Measurements from ENCODE around the gene RAPGEF1.

DNA sequence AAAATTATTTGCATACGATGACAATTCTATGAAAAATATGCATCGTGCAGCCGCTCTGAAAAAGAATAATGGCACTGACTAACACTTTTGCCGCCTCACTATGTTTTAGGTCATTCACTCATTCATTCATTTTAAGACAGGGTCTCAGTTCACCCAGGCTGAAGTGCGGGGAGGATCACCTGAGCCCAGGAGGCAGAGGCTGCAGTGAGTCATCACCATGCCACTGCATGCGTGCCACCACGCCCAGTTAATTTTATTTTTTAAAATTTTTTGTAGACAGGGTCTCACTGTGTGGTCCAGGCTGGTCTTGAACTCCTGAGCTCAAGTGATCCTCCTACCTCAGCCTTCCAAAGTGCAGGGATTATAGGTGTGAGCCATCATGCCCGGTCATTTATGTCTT lies 37.0 kb downstream of the RAPGEF1 start:
- TF ChIP-seq, protein P1, sequence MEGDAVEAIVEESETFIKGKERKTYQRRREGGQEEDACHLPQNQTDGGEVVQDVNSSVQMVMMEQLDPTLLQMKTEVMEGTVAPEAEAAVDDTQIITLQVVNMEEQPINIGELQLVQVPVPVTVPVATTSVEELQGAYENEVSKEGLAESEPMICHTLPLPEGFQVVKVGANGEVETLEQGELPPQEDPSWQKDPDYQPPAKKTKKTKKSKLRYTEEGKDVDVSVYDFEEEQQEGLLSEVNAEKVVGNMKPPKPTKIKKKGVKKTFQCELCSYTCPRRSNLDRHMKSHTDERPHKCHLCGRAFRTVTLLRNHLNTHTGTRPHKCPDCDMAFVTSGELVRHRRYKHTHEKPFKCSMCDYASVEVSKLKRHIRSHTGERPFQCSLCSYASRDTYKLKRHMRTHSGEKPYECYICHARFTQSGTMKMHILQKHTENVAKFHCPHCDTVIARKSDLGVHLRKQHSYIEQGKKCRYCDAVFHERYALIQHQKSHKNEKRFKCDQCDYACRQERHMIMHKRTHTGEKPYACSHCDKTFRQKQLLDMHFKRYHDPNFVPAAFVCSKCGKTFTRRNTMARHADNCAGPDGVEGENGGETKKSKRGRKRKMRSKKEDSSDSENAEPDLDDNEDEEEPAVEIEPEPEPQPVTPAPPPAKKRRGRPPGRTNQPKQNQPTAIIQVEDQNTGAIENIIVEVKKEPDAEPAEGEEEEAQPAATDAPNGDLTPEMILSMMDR (IDR thresholded peaks at IDR 0.05 in 8 of 11, conservative IDR thresholded peaks at IDR 0.05 in 3 of 11), result no peak
- TF ChIP-seq POLR2AphosphoS5 (IDR thresholded peaks at IDR 0.05) (no peak), POLR2A (IDR thresholded peaks at IDR 0.05) (no peak)

Data from spleen (tissue), 7 donors.